T-helper 1 cell treated with Interleukin-12 subunit alpha and Interleukin-12 subunit beta and Interleukin-4 antibody, amounts not matched to agents 30 ng/mL and 1 ng/mL, for 36 hours (primary cell): ENCODE data around the gene LYZ. TPM values are rescaled to one million over a fixed set of nuclear protein-coding genes. Genes with fewer than 3 reads are reported as not detected.

Source experiments
- intact Hi-C: fragments of 100-400 bp; cut with micrococcal nuclease; formaldehyde crosslinking; loops from one replicate; pipeline ENCODE4 v1.15.1; 2024
- total RNA-seq: library from RNA; stranded (reverse); gene quantifications from 2 replicates; pipeline ENCODE4 v1.2.3, GENCODE V29; 2022

Gene LYZ
- total RNA-seq, 1 donor from 2014 or later, result 1.3 TPM

- intact Hi-C loops, result no loop called here
Observed at GRCh38 chr12:69368171-69368570, 20.0 kb downstream of the LYZ start.

GRCh38 chr12:69383074-69383473, 34.9 kb downstream of the LYZ start:
- intact Hi-C loops, result no loop called here

DNA sequence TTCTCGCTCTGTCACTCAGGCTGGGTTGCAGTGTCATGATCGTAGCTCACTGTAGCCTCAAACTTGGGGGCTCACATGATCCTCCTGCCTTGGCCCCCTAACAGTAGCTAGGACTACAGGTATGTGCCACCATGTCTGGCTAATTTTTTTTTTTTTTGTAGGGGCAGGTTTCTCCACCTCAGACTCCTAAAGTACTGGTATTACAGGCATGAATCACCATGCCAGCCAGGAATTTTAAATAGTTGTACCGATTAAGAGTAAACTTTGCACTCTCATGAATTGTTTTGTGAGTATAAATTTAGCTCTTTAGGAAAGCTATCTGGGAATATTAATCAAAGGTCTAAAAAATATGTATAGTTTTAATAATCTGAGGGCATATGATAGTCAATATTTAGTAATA, 36.9 kb downstream of the LYZ start:
- intact Hi-C loops, result loop anchor here (5.0 kb wide), 2 partner anchors 33 to 87 kb away; partner anchors contain the start of gene FRS2

DNA sequence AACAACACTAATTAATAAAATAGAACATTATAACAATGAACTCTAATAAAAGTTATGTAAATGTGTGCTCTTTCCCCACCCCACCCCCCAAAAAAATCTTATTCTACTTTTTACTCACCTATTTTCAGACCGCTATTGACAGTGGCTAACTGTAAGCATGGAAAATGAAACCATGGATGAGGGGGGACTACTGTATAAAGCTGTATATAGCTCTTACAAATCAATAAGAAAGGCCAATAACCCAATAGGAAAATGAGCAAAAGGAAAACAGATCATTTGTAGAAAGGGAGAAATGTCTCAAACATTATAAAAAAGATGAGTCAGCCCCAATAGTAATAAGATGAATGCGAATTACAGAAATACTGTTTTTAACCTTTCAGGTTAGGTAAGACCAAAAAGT, 38.7 kb downstream of the LYZ start:
- intact Hi-C loops, result loop anchor here (5.0 kb wide), 2 partner anchors 35 to 85 kb away; partner anchors contain the start of gene FRS2

GRCh38 chr12:69388371-69388770, 40.2 kb downstream of the LYZ start:
- intact Hi-C loops, result loop anchor here (1.0 to 5.0 kb wide), 4 partner anchors 36 to 251 kb away; partner anchors contain the start of gene FRS2

DNA sequence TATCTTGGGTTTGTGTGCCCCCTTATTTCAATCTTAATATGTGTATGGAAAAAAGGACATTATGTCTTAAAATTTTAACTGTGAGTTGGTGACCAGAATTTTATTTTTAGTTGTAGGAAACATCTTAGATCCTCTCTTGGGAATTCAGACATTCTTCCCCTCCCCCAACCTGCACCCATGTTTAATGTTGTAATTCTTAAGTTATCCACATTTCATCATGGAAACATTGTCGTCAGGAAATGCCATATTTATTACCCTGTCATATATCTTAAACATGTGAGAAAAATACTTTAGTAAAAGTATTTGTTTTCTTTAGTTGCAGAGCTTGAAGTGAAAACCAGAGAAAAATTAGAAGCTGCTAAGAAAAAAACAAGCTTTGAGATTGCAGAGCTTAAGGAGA, 41.6 kb downstream of the LYZ start:
- intact Hi-C loops, result loop anchor here (5.0 kb wide), 2 partner anchors 38 to 82 kb away; partner anchors contain the start of gene FRS2

GRCh38 chr12:69392179-69392928, 44.2 kb downstream of the LYZ start:
- intact Hi-C loops, result no loop called here

DNA sequence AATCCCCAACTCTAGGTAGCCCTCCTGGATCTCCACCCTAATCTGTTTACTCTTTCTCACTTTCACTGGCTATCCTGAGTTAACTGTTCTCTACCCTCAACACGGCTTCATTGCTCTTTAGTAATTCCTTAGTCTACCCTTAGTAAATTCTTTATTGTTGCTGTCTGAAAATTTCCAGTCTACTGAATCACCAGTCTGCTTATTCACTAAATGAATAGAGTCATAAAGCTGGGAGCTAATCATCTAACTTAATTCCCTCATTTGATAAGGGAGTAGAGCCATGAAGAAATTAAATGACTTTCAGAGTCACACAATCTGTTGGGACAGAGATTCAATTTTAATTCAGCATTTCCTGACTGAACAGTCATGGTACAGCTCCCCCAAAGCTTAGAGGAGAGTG, 47.9 kb downstream of the LYZ start:
- intact Hi-C loops, result no loop called here

DNA sequence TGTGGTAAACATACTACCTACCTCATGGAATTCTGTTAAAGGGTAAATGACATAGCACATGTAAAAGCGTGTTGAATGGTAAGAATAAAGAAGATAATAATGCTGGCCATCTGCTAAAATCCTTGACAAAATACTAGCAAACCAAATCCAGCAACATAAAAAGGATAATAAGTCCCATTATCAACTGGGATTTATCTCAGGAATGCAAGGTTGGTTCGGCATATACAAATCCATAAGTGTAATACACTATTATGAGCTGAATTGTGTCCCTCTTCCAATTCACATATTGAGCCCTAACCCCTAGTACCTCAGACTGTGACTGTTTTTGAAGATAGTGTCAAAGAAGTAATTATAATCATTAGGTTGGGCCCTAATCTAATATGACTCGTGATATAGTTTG, 48.8 kb downstream of the LYZ start:
- intact Hi-C loops, result no loop called here

- intact Hi-C loops, result no loop called here
Observed at GRCh38 chr12:69397978-69398377, 49.8 kb downstream of the LYZ start.

DNA sequence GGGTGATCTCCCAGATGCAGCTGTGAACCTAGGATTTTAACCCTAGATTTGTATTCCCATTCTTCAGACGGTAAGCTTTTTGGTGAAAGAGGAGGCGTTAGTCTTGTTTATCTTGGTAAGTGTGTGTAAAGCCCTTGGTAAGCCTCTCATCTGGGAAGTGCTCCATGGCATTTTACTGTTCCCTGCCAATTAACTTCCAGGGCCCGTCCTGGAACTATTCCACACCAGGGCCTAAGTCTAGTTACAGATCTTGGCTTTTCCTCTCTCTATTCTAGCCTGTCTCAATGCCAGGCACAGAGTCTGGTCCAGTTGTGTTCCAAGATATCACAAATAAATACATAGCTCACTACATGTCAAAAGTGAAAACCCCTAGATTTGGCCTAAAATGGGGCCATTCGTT, 53.8 kb downstream of the LYZ start:
- intact Hi-C loops, result loop anchor here (2.0 kb wide), 1 partner anchor 55 kb away; no protein-coding TSS in a partner anchor

Other genes starting within 250 kb of the LYZ start
- 92.9 and 96.2 TPM in 2 replicates for gene CPSF6, start 108.8 kb upstream of the LYZ start, total RNA-seq
- gene YEATS4, start 11.4 kb downstream of the LYZ start, total RNA-seq, result 28.7 and 31.4 TPM in 2 replicates
- 19.3 and 23.2 TPM in 2 replicates for gene FRS2, start 122.0 kb downstream of the LYZ start, total RNA-seq
- gene CCT2, start 237.1 kb downstream of the LYZ start, total RNA-seq, result 197 and 199 TPM in 2 replicates